Measurements from ENCODE around the gene HOXC9.
A peak's percentile ranks its signal among the peaks of the same experiment; 100 is the strongest.

Gene HOXC9

DNA sequence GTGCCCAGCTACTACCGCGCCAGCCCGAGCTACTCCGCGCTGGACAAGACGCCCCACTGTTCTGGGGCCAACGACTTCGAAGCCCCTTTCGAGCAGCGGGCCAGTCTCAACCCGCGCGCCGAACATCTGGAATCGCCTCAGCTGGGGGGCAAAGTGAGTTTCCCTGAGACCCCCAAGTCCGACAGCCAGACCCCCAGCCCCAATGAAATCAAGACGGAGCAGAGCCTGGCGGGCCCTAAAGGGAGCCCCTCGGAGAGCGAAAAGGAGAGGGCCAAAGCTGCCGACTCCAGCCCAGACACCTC lies 14.3 kb upstream of the HOXC9 start:
- TF ChIP-seq GFI1B (tag by site-specific recombination; IDR thresholded peaks at IDR 0.05) (no peak), SCRT2 (tag by site-specific recombination; IDR thresholded peaks at IDR 0.05) (peak; percentile 6; the same call in 1 of the 2 replicates), ZNF239 (tag by site-specific recombination; IDR thresholded peaks at IDR 0.05) (no peak), ZNF426 (tag by site-specific recombination; IDR thresholded peaks at IDR 0.05) (no peak), ZNF16 (tag by site-specific recombination; IDR thresholded peaks at IDR 0.05; ENCODE audit: low read depth) (no peak), GLIS2 (tag by site-specific recombination; IDR thresholded peaks at IDR 0.05) (peak; percentile 69), ZNF830 (tag by site-specific recombination; IDR thresholded peaks at IDR 0.05; ENCODE audit: low read depth) (no peak)
- TF ChIP-seq, protein P1, sequence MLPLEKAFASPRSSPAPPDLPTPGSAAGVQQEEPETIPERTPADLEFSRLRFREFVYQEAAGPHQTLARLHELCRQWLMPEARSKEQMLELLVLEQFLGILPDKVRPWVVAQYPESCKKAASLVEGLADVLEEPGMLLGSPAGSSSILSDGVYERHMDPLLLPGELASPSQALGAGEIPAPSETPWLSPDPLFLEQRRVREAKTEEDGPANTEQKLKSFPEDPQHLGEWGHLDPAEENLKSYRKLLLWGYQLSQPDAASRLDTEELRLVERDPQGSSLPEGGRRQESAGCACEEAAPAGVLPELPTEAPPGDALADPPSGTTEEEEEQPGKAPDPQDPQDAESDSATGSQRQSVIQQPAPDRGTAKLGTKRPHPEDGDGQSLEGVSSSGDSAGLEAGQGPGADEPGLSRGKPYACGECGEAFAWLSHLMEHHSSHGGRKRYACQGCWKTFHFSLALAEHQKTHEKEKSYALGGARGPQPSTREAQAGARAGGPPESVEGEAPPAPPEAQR (tag by site-specific recombination; IDR thresholded peaks at IDR 0.05) = no peak
- ChIA-PET POLR2A (interaction anchor here (1.2 to 2.5 kb wide), 3 partner anchors 10 to 47 kb away, joined by 4 to 16 read pairs (median 6); partner anchors contain the start of genes HOXC13 and HOXC9), CTCF (interaction anchor here (0.8 to 5.8 kb wide), 18 partner anchors 13 to 408 kb away, joined by 3 to 88 read pairs (median 6); partner anchors contain the start of genes HOXC8, HOXC9 and SMUG1)
- H3K27ac ChIP-seq (ENCODE audit: extremely low read depth, low read depth, low read length) = peak overlapping the region; percentile 90
- no peaks in the 10 kb centered on the region for H3K36me3 ChIP-seq (ENCODE audit: control insufficient read depth in 2 of 2, insufficient read depth in 1 of 2, low read length in 2 of 2)
- peaks cover 30% of the 10 kb centered on the region for H3K4me1 ChIP-seq (ENCODE audit: control insufficient read depth, insufficient read depth, low read length)
- H3K4me3 ChIP-seq (ENCODE audit: low read depth, low read length) = peak overlapping the region; percentile 31
- H3K9me3 ChIP-seq (ENCODE audit: control insufficient read depth, insufficient read depth, low read depth, low read length) = no peaks in the 10 kb centered on the region

DNA sequence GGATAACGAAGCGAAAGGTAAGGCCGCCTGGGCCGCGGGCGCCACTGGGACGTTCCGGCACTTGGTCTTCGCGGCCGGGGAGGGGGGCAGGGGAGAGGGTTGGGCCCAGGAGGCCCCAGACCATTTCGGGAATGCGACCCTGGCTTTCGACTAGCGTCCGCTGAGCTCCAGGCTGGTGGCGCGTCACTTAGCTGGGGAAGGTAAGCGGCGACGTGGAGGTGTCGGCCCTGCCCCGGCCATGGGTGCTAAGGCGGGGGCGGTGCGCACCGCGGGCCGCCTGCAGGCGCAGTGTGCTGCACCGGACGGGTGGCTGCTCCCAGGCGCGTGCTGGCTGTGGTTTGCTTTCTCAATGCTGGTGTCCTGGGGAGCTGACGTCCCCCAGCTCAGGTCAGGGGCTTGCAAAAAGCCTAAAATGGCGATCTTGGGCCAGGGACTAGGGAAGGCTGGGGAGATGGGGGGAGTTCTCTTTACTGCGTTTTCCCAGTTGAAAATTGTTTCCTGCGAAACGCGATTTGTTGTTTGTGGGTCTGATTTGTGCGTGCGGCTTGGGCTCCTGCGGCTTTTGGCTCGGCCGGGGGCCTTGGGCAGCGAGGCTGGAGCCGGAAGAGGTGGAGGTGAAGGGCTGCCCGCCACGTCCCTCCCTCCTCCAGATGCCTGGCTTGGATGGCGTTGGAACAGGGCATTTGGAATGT lies 13.8 kb upstream of the HOXC9 start:
- no peaks in the 10 kb centered on the region for H3K36me3 ChIP-seq (ENCODE audit: control insufficient read depth in 2 of 2, insufficient read depth in 1 of 2, low read length in 2 of 2)
- peak overlapping the region; percentile 31 for H3K4me3 ChIP-seq (ENCODE audit: low read depth, low read length)
- no peaks in the 10 kb centered on the region for H3K9me3 ChIP-seq (ENCODE audit: control insufficient read depth, insufficient read depth, low read depth, low read length)
- ChIA-PET CTCF (interaction anchor here (0.7 to 5.8 kb wide), 19 partner anchors 12 to 587 kb away, joined by 3 to 88 read pairs (median 10); partner anchors contain the start of genes HOXC8, HOXC9 and SMUG1), POLR2A (interaction anchor here (1.2 to 2.5 kb wide), 3 partner anchors 9 to 48 kb away, joined by 4 to 16 read pairs (median 6); partner anchors contain the start of genes HOXC13 and HOXC9)
- H3K27ac ChIP-seq (ENCODE audit: extremely low read depth, low read depth, low read length) = peak overlapping the region; percentile 90
- H3K4me1 ChIP-seq (ENCODE audit: control insufficient read depth, insufficient read depth, low read length) = peaks cover 35% of the 10 kb centered on the region
- TF ChIP-seq ZNF558 (tag by site-specific recombination; IDR thresholded peaks at IDR 0.05) (no peak), OSR2 (tag by site-specific recombination; IDR thresholded peaks at IDR 0.05) (no peak), ZNF843 (tag by site-specific recombination; IDR thresholded peaks at IDR 0.05) (no peak), KLF9 (tag by site-specific recombination; IDR thresholded peaks at IDR 0.05; ENCODE audit: low read depth) (no peak), ZNF366 (tag by site-specific recombination; conservative IDR thresholded peaks at IDR 0.05) (no peak; the same call in 1 of the 2 replicates), HOXA7 (CRISPR knock-in tag; IDR thresholded peaks at IDR 0.05; ENCODE audit: borderline replicate concordance) (no peak), GFI1B (tag by site-specific recombination; IDR thresholded peaks at IDR 0.05) (no peak), ZNF629 (tag by site-specific recombination; IDR thresholded peaks at IDR 0.05) (no peak), ZNF521 (tag by site-specific recombination; IDR thresholded peaks at IDR 0.05) (no peak), ZFP41 (tag by site-specific recombination; IDR thresholded peaks at IDR 0.05; ENCODE audit: borderline replicate concordance) (no peak), FEZF1 (tag by site-specific recombination; IDR thresholded peaks at IDR 0.05) (no peak), ZNF211 (tag by site-specific recombination; IDR thresholded peaks at IDR 0.05; ENCODE audit: low read depth) (no peak), ZNF792 (tag by site-specific recombination; IDR thresholded peaks at IDR 0.05) (no peak), ZSCAN16 (tag by site-specific recombination; IDR thresholded peaks at IDR 0.05) (no peak), ZNF585B (tag by site-specific recombination; IDR thresholded peaks at IDR 0.05) (no peak), ZNF248 (tag by site-specific recombination; IDR thresholded peaks at IDR 0.05) (no peak)
- TF ChIP-seq, protein P2, sequence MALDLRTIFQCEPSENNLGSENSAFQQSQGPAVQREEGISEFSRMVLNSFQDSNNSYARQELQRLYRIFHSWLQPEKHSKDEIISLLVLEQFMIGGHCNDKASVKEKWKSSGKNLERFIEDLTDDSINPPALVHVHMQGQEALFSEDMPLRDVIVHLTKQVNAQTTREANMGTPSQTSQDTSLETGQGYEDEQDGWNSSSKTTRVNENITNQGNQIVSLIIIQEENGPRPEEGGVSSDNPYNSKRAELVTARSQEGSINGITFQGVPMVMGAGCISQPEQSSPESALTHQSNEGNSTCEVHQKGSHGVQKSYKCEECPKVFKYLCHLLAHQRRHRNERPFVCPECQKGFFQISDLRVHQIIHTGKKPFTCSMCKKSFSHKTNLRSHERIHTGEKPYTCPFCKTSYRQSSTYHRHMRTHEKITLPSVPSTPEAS (tag by site-specific recombination; IDR thresholded peaks at IDR 0.05) = no peak
- TF ChIP-seq, protein P3, sequence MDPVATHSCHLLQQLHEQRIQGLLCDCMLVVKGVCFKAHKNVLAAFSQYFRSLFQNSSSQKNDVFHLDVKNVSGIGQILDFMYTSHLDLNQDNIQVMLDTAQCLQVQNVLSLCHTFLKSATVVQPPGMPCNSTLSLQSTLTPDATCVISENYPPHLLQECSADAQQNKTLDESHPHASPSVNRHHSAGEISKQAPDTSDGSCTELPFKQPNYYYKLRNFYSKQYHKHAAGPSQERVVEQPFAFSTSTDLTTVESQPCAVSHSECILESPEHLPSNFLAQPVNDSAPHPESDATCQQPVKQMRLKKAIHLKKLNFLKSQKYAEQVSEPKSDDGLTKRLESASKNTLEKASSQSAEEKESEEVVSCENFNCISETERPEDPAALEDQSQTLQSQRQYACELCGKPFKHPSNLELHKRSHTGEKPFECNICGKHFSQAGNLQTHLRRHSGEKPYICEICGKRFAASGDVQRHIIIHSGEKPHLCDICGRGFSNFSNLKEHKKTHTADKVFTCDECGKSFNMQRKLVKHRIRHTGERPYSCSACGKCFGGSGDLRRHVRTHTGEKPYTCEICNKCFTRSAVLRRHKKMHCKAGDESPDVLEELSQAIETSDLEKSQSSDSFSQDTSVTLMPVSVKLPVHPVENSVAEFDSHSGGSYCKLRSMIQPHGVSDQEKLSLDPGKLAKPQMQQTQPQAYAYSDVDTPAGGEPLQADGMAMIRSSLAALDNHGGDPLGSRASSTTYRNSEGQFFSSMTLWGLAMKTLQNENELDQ (tag by site-specific recombination; IDR thresholded peaks at IDR 0.05; ENCODE audit: low read depth) = no peak
- TF ChIP-seq, protein P4, sequence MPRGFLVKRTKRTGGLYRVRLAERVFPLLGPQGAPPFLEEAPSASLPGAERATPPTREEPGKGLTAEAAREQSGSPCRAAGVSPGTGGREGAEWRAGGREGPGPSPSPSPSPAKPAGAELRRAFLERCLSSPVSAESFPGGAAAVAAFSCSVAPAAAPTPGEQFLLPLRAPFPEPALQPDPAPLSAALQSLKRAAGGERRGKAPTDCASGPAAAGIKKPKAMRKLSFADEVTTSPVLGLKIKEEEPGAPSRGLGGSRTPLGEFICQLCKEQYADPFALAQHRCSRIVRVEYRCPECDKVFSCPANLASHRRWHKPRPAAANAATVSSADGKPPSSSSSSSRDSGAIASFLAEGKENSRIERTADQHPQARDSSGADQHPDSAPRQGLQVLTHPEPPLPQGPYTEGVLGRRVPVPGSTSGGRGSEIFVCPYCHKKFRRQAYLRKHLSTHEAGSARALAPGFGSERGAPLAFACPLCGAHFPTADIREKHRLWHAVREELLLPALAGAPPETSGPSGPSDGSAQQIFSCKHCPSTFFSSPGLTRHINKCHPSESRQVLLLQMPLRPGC (tag by site-specific recombination; IDR thresholded peaks at IDR 0.05) = no peak
- TF ChIP-seq, protein P5, sequence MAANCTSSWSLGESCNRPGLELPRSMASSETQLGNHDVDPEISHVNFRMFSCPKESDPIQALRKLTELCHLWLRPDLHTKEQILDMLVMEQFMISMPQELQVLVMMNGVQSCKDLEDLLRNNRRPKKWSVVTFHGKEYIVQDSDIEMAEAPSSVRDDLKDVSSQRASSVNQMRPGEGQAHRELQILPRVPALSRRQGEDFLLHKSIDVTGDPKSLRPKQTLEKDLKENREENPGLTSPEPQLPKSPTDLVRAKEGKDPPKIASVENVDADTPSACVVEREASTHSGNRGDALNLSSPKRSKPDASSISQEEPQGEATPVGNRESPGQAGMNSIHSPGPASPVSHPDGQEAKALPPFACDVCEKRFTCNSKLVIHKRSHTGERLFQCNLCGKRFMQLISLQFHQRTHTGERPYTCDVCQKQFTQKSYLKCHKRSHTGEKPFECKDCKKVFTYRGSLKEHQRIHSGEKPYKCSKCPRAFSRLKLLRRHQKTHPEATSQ (tag by site-specific recombination; IDR thresholded peaks at IDR 0.05) = no peak

All from HEK293 (cell line).